SK-MEL-5 (cell line): ENCODE results near the gene KPNB1. TPM values are rescaled to one million over a fixed set of nuclear protein-coding genes. Genes with fewer than 3 reads are reported as not detected.

Source experiments
- DNase-seq: peaks from one replicate; pipeline ENCODE4 v3.0.0-alpha.2; 2016; ENCODE audit warnings: low read depth, low spot score
- in situ Hi-C: cut with HindIII; loops from 2 replicates; pipeline ENCODE4 v1.10.0; 2016; ENCODE audit warnings: low sequenced_read_pairs, high pct_unique_total_duplicates, low pct_unique_long_range_greater_than_20kb
- total RNA-seq: library from RNA; depleted of rRNA; stranded (reverse); fragments of >200 nt; shearing (Covaris generic); gene quantifications from 2 replicates; pipeline ENCODE4 v1.2.3, GENCODE V29; 2014

Gene KPNB1
- total RNA-seq, 1 experiment from 2014 or later, result 286 TPM

DNA sequence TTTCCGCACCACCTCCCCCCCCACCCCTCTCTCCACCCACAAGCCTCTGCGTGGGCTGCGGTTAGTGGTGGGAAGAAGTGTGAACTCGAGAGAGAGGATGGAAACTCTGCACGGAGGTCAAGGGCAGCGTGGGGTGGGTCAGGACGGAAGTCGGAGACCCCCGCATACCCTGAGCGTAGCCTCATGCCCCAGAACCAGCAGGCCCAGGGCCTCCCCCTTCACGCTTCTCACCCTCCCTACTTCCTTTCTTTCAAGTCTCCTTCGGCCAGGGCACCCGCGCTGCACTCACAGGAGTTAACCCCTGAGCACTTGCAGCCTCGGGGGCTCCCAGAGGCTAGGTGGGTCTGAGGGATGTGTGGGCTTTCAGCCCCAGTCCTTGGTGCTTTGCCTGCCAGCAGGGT lies 53.5 kb downstream of the KPNB1 start:
- DNase-seq, result no peak
- in situ Hi-C loops, result no loop called here

DNA sequence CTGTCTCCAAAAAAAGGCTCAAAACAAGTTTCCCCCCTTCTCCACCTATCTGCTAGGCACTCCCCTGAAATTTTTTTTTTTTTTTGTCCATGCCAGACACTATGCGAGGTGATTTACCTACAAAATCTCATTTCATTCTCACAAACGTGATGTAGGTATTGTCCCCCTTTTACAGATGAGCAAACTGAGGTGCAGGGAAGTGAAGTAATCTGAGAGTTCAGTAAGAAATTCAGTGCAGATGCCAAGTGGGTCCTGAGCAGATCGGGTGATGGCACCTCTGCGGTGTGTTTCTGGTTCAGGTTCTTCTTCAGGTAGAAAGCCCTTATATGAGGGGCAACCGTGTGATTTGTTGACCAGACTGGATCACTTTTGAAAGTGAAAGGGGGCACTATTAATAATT lies 54.0 kb downstream of the KPNB1 start:
- DNase-seq, result no peak
- in situ Hi-C loops, result no loop called here

DNA sequence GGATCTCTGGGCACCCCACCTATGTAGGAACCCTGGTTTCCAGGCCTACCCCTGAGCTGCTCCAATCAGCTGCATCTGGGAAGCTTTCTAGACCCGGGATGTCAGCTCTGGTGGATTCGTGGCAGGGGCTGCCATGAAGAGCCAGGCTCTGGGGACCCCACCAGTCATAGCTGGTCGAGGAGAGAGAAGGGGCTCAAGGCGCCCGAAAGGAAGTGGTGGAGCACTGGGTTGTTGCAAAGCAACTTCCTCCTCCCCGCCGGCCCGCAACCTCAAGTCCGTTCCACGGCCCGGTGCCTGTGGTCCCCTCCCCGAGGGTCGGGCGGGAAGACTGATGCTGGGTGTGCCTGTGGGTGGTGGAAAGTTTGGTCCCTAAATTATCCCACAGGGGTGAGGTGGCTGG lies 54.4 kb downstream of the KPNB1 start:
- in situ Hi-C loops, result no loop called here

DNA sequence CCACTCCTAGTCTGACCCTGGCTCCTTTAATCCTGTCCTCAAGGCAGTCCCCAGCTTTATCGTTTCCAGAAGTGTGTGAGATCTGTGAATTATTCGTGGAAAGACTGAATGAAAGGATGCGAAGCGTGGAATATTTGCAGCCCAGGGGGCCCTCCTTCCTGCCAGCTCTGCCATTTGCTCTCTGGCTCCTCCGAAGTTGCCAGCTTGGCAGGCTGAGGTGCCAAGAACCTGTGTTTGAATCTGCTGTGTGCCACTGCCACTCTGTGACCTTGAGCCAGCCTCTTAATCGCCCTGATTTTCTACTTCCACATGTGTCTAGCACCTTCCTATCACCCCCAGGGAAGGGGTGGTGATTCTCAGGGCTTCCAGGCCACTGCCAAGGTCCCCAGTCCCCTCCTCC lies 55.0 kb downstream of the KPNB1 start:
- in situ Hi-C loops, result no loop called here
- DNase-seq, result no peak

More for the DNA sequence above, 54.4 kb downstream of the KPNB1 start:
- no peak for DNase-seq

DNA sequence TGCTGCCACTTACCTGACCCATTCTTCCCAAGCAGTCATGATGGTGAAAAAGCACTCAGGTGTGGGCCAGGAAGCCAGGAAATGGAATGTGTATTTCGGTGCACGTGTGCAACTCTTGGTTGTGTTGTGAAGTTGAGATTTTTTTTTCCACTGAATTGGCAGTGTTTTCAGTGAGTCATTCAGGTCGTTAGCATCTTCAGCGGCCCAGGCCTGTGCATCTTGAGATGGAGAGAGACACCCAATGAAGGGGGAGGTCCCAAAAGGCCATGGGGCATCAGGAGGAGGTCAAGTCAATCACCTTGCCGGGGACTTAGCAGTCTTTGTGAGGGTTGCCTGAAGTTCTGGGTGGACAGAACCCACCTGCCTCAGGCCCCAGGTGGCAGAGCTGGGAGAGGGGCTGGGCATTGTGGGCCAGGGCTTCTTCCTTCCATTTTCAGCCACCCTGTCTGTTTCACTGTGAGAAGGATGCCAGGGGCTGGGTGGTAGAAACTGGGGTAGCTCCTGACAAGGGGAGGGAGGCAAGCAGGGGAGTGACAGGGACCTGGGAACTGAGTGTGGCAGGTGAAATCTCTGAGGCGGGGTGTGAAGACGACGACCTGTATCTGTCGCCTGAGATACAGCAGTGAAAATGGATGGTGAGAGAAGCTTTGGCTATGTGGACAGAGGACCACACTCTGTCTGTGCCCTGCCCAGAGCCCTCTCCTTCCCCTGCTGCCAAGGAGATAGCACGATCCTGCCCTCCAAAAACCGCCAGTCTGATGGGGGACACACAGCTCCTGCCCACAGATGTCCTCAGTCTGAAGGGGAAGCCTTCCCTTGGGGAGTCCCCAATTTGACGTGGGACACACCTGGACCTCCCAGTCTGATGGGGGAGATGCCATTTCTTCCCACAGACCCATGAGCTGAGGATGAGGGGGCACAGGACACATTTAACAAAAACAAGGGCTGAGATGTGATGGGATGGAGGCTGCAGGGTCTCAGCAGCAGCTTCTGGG lies 56.1 kb downstream of the KPNB1 start:
- no peak for DNase-seq
- in situ Hi-C loops, result no loop called here

DNA sequence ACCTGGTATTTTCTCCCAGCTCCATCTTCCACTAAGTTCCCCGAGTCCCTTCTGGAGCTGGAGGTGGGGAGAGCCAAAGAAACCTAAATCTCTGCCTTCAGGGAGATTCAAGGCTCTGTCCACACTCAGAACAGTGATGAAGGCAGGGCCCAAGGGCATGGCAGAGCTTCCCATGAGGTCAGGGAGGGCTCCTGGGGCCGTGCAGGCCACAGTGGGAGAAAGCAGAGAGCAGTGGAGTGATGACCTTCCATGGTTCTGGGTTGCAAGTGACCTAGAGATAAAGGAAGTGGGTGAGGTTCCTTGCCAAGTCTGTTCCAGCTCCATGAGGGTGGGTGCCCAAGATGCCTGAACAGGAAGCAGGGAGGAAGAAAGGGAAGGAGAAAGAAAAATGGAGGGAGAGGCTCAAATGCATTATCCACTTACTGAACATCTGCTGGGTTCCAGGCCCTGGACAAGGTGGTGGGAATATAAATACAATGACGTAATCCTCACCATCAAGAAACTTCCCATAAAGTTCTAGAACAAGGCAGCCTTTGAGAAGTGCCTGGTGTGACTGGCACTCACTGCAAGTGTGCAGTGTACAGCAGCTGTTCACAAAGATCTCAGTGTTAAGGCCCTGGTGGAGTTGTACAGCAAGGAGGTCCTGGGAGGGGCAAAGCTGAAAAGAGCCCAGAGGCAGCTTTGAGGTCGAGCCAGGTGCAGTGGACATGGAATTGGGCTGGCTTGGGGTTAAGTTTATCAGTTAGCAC lies 57.5 kb downstream of the KPNB1 start:
- in situ Hi-C loops, result no loop called here
- peak; percentile 98 for DNase-seq

DNA sequence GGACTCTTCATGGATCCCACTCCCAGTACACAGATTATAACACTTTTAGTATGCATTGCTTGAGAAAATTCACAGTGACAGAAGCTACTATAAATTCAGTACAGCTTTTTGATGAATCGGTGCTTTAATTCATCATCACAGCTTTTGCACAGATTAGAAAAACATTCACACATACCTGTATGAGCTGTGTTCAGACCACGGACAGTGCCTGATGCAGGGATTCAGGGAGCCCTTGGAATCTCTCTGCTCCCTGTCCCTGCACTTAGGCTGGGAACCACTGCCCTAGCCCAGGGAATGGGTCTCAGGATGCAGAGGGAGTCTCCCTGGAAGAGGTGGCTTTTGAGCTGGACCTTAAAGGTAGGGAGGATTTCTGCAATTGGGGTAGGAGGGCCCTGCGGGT lies 58.2 kb downstream of the KPNB1 start:
- in situ Hi-C loops, result no loop called here
- no peak for DNase-seq

DNA sequence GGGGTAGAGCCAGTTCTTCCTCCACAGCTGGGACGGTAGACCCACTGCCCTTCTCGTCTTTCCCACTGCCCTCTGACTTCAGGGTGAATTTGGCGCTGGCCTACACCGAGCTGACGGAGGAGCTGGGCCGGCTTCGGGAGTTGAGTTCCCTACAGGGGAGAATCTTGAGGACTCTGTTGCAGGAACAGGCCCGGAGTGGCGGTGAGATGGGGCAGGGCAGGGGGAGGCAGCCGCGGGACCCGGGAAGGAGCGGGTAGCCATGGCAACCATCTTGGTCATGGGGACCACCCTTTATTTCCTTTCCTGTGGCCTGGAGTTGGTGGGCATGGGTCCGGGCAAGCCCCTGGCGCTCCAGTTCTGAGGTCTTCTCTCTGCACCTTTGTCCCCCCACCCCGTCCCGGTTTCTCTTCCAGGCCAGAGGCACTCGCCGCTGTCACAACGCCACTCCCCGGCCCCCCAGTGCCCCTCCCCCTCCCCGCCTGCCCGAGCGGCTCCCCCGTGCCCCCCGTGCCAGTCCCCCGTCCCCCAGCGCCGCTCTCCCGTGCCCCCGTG lies 58.7 kb downstream of the KPNB1 start:
- in situ Hi-C loops, result no loop called here
- DNase-seq, result no peak

DNA sequence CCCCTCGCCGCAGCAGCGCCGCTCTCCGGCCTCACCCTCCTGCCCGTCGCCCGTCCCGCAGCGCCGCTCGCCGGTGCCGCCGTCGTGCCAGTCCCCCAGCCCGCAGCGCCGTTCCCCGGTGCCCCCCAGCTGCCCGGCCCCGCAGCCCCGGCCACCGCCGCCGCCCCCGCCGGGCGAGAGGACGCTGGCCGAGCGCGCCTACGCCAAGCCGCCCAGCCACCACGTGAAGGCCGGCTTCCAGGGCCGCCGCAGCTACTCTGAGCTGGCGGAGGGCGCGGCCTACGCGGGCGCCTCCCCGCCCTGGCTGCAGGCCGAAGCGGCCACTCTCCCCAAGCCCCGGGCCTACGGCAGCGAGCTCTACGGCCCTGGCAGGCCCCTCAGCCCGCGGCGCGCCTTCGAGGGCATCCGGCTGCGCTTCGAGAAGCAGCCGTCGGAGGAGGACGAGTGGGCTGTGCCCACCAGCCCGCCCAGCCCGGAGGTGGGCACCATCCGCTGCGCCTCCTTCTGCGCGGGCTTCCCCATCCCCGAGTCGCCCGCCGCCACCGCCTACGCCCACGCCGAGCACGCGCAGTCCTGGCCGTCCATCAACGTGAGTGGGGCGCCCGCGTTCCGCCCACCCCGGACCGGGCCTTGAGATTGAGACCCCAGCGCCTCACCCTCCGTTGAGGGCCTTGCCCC lies 59.3 kb downstream of the KPNB1 start:
- no peak for DNase-seq
- in situ Hi-C loops, result no loop called here

DNA sequence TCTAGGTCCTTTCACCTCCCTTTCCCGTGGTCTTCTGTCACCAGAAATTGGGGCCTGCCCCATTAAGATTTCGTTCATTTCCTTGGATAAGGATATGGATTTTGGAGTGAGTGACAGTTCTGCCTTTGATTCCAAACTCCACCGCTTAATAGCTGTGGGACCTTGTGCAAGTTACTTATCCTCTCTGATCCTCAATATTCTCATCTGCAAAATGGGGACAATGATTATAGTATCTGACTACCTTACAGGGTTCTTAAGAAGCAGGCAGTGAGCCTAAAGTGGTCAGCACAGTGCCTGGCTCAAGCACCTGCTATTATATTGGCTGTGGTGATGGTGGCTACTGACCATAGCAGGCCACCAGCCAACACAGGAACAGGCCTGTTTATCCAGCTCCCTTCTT lies 59.9 kb downstream of the KPNB1 start:
- in situ Hi-C loops, result no loop called here

DNA sequence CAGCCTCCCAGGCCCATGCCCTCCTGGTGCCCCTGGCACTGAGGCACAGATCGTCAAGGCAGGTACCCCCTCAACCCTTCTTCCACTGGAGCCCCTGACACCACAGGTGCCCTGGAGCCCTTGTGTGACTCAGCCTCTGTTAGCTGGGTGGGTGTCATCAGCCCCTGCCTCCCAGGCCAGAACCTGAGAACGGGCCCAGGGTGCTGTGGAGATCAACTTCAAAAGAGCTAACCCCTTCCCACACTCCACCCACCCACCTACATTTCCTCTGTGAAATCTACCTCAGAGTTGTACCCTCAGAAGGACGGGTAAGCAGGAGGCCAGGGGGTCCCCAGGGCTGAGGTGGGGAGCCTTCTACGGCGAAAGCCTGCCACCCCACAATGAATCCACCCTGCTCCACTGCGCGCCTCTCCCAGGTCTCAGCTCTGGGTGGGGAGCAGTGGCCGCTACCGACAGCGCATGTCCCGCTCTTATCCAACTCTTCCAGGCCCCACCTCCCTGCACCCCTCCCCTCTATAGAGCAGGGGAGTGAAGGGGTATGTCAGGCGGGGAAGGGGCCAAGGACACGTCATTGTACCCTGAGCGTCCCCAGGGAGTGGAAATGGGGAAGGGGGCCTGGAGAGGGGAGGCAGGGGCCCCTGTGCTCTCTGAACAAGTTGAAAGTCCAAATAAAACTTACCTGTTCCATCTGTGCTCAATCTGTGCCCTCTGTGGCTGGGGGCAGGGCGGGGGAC lies 61.8 kb downstream of the KPNB1 start:
- no peak for DNase-seq
- in situ Hi-C loops, result no loop called here

More for the DNA sequence above, 59.9 kb downstream of the KPNB1 start:
- no peak for DNase-seq

DNA sequence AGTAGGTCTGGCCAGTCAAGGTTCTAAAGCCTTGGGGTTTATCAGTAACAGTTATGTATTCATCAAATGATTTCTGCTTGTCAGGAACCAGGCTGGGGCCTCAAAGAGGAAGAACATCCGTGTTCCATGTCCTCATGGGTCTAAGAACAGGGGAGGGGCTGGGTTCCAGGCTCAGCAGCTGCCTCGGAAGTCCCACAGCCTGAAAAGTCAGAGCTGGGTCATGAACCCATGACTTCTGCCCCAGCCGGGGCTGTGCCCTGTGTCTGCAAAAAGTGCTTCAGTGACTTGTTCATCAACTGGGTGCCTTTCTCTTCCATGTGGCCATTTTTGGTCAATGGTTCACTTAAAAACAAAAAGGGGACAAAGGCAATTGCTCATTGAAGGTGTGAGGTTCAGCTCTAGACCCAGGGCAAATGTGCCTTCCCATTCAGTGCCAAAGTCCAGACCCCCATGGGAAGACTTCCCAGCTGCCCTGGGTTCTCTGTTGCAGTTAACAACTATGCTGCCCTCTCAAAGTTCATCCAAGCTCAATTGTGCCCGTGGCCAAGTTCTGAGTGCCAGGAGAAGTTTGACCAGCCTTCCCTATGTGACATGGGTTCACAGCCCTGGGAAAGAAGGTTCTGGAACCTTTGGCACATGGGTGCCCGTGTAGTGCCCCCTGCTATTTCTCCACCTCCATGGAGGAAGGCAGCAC lies 62.8 kb downstream of the KPNB1 start:
- DNase-seq, result no peak
- in situ Hi-C loops, result no loop called here

DNA sequence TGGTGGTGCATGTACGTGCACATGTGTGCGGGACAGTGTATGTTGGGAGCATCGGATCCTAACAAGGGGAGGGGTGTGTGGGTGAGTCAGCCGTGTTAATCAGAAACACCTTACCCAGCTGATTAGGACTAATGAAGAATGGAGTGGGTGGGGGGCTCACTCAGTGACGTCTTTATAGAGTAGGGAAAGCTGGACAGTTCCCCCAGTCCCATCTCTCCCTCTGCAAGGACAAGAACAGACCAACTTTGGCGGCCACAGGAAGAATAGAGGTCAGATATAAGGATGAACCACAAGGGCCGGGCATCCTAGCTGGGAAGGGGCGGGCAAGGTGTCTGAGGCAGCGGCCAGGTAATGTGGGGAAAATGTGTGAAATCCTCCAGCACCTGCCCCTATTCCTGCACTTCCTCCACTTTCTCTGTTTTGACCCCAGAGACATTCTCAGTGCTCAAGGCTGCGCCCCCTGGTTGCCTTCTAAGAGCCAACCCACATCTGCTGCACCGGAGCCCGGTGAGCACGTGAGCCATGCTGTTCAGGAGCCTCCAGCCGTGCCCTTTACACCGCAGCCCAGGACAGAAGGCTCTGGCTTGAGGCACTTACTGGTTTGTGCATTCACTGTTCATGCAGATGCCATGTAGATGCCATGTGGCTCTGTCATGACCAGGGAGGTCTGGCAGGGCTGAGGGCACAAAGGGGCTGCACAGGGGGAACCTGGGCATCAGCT lies 64.4 kb downstream of the KPNB1 start:
- in situ Hi-C loops, result no loop called here
- DNase-seq, result no peak

DNA sequence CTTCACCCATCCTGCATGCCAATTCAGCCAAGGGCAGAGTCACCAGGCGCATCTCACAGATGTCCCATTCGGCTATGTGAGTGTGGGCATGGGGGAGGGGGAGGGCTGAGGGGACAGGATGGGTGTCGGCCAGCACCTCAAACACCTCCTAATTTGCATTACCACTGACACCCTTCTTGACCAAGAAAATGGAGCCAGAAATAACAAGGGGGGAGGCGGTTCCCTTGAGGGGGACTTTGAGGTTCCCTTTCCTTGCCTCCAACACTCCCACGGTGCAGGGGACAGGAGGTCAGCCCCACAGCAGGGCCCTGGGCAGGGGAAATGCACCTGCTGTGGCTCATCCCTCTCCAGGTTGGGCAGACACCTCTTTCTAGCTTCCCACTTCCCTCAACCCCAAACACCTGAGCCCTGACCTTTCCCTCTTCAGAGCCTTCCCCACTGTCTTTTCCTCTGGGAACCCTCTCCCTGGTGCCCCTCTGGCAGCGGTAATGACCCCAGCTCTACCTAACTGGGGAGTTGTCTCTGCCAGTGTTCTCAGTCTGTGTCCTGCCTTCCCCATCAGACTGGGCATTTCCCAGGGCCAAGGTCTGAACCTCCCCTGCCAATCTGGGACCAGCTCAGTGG lies 65.2 kb downstream of the KPNB1 start:
- no peak for DNase-seq
- in situ Hi-C loops, result no loop called here

DNA sequence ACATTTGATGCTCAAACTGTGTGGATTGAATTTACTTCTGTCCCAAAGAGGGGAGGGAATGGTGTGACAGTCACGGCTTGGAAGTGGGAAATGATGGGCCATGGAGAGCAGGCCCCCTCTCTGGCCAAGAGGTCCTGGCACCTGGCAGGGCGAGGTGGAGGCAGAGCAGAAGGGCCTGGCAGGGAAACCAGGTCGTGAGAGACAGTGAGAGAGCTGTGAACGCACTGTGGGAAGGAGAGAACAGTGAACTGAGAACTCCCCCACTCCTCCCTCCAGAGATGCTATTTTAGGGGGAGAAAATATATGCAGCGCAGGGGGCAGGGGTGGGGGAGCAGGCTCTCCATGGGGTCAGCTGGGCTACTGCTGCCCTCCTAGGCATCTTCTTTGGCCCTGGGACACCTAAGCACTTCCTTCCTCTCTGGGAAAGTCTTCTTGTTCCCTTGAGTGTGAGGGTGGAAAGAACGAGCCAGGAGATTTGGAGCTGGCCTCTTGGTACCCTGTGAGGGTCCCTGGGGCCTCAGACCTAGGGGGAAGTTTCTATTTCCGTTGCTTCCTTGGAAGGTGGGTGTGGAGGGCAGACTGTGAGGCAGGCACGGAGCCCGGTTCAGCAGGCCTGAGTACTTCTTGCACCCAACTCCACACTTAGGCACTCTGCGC lies 66.1 kb downstream of the KPNB1 start:
- DNase-seq, result no peak
- in situ Hi-C loops, result no loop called here
